ENCODE data around the gene AQP9.
"Not testable (repeated sequence)": the region's sequence is repeated elsewhere in the genome, so short reads cannot be mapped to it uniquely, and the experiment has no call there.

Gene AQP9

DNA sequence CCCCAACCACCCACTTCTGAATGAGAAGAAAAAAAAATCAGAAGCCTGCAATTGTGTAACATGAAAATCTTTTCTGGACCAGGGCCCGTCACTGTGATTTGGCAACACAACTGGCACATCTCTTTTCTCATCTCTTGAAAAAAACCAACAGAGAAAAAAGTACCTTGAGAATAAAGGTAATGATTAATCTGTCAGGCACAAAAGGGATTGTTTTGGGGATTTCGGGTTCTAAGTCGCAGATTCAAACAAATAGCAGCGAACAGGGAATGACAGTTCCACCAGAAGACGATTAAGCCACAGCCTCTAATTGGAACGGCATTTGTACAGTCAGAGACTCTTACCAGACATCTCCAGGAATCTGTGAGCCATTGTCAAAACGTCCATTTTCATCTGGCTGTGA lies at the start of gene AQP9:
Gene AQP9 (plus strand): TSS at position 276 of the 400 bp plus-strand sequence. CDS start 185 bp downstream, outside the sequence.
- FAIRE-seq: no peak

GRCh38 chr15:58095415-58095814 lies 42.8 kb upstream of the AQP9 start:
- no peak for FAIRE-seq

DNA sequence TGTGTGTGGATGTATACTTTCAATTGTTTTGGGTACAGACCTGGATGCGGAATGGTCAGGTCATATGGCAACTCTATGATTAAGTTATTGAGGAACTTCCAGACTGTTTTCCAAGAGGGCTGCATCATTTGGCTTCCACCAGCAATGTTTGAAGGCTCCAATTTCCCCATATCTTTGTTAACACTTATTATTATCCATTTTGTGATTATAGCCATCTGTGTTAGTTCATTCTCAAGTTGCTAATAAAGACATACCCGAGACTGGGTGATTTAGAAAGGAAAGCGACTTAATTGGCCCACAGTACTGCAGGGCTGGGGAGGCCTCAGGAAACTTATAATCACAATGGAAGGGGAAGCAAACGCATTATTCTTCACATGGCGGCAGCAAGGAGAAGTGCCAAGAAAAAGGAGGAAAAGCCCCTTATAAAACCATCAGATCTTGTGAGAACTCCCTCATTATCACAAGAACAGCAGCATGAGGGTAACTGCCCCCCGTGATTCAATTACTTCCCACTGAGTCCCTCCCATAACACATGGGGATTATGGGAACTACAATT lies 41.6 kb upstream of the AQP9 start:
- FAIRE-seq: no peak

DNA sequence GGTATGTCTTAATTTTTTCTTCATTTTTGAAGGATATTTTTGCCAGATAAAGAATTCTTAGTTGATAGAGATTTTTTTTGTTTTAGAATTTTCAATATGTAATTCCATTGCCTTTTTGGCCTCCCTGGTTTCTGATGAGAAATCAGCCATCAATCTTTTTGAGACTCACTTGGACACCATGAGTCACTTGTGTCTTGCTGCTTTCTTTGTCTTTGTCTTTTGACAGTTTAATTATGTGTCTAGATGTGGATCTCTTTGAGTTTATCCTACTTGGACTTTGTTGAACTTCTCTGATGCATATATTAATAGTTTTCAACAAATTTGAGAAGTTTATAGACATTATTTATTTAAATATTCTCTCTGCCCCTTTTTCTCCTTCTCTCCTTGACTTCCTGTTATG lies 34.7 kb upstream of the AQP9 start:
- no peak for FAIRE-seq

GRCh38 chr15:58108117-58108516 lies 30.1 kb upstream of the AQP9 start:
- FAIRE-seq: no peak

DNA sequence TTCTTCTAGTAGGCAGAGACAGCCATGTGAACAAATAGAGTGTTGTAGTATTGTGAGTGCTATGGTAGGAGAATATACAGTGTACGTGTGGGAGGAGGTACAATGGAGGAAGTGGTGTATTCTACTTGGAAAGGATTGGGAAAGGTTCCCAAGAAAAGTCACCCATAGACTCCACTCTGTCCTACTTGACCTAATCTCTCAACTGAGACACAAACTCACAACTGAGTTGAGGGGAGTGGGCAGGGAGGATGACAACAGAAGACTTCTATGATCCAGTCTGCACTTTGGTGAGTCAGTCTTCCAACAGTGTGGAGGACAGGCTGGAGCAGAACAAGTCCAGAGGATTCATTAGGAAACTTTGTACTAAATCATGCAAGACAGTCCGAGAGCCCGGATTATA lies 28.8 kb upstream of the AQP9 start:
- no peak for FAIRE-seq

GRCh38 chr15:58110999-58111717 lies 27.0 kb upstream of the AQP9 start:
- no peak for FAIRE-seq

DNA sequence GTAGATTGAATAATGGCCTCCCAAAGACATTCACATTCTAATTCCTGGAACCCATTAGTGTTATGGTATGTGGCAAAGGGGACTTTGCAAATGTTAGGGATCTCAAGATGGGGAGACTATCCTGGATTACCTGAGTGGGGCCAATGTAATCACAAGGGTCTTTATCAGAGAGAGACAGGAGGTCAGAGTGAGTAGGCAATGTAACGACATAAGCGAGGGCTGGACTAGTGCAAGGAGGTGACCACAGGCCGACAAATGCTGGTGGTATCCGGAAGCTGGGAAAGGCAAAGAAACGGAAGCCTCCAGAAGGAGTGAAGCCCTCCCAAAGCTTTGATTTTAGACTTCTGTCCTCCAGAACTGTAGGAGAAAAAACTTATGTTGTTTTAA lies 26.5 kb upstream of the AQP9 start:
- FAIRE-seq: no peak

DNA sequence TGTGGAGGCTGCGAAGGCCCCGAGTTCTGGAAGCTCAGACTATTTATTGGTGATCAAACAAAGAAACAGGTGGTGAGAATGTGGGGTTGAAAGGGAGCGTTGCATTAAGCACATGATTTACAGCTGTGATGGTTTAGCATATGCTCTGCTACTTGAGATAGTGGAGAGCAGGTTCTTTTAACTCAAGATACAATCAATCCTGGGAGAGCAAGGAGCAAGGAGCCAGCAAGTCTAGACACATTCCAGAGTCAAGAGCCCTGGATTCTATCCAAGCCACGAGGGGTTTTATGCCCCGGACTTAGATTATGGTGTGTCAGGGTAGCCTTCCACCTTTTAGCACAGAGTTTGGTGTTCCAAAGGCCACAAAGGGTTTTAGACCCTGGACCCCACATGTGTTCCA lies 24.8 kb upstream of the AQP9 start:
- FAIRE-seq: not testable (repeated sequence)

- no peak for FAIRE-seq
Observed at GRCh38 chr15:58114388-58114787, 23.8 kb upstream of the AQP9 start.

- FAIRE-seq: no peak
Observed at GRCh38 chr15:58114812-58115211, 23.4 kb upstream of the AQP9 start.

GRCh38 chr15:58115692-58116091 lies 22.5 kb upstream of the AQP9 start:
- no peak for FAIRE-seq

DNA sequence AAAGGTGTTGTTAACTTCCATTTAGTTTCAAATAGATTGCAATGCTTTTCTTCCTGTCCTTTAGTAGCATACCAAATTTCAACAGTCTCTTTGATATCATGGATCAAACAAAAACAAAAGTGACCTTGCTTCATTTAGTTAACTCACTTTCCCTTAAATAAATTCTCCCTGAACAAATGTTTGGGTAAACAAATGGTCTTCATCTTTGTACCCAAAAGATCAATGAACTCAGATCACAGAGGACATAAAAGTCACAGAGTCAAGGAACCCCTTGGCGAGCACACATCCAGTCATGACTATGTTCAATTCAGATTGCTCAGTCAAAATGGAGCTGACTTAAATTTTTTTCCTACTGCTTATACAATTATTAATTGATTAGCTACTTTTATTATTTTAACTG lies 20.6 kb upstream of the AQP9 start:
- no peak for FAIRE-seq

DNA sequence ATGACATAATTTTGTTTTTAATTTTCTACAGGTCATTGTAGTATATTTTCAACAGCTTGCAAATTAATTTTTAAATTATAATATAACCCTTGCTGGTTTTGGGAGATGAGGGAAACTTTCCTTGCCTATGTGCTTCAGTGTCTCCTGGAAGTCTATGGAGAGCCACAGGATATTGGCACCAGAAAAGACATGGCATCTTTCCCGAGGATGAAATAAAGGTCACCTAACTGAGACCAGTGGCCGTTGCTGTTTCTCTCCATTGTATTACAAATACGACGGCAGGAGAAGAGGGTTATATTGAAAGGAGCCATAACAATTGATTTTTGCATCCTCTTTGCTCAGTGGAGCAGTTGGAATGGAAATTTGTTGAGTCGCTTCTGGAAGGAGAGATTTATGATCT lies 19.9 kb upstream of the AQP9 start:
- FAIRE-seq: no peak

- no peak for FAIRE-seq
Observed at GRCh38 chr15:58119016-58119415, 19.2 kb upstream of the AQP9 start.

DNA sequence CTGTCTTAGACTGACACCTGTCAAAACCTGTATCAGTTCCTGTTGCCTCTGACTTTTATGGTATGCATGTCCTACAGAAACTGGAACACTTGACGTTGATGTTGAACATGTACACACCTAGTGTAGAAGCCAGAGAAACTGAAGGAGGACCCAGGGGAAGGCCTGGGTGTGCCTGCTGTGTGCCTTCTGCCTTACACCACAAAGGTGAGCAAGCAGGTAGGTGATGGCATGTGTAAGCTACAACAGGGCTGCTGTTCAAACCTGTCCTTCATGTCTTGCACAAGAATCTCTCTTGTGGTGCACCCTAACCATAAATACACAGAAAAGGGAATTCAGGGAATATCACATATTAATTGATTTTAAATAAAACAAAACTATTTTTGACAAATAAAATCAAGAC lies 13.6 kb upstream of the AQP9 start:
- no peak for FAIRE-seq

- no peak for FAIRE-seq
Observed at GRCh38 chr15:58125333-58125732, 12.8 kb upstream of the AQP9 start.

- FAIRE-seq: no peak
Observed at GRCh38 chr15:58134886-58135285, 3.3 kb upstream of the AQP9 start.

- no peak for FAIRE-seq
Observed at GRCh38 chr15:58135511-58136174, 2.5 kb upstream of the AQP9 start.

DNA sequence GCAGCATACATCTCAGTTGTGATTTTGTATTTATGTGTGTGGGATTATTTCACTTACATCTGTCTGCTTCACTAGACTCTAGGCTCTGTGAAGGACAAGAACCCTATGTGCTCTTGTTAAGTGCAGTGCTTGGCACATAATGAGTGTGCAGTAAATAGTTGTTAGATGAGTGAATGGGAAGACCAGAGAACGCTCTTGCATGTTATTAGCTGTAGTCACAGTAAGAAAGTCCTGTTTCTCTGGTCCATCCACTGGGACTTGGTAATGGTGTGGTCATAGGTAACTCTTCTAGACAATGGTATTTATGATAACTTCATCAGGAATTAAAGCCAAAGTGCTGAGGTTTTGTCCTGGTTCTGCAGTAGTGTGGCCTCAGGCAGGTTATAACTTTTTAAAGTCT lies 1.4 kb upstream of the AQP9 start:
- no peak for FAIRE-seq

DNA sequence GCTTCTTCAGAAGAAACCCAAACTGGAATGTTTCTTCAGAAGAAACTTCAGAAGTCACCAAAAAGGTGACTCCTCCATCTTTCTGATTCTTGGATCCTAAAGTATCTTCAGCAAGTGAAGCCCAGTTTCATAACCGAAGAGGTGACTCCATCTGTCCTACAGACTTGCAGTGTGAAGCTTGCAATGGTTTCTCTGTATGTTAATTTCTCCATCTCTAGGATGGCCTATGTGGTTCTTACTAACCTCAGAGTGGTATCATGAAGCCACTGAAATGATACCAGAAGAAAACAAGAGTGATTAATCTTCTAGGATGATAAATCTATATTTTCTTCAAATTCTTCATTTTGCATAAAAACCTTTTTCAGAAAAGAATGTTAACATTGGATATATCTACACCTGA lies 495 bp upstream of the AQP9 start:
- FAIRE-seq: no peak

DNA sequence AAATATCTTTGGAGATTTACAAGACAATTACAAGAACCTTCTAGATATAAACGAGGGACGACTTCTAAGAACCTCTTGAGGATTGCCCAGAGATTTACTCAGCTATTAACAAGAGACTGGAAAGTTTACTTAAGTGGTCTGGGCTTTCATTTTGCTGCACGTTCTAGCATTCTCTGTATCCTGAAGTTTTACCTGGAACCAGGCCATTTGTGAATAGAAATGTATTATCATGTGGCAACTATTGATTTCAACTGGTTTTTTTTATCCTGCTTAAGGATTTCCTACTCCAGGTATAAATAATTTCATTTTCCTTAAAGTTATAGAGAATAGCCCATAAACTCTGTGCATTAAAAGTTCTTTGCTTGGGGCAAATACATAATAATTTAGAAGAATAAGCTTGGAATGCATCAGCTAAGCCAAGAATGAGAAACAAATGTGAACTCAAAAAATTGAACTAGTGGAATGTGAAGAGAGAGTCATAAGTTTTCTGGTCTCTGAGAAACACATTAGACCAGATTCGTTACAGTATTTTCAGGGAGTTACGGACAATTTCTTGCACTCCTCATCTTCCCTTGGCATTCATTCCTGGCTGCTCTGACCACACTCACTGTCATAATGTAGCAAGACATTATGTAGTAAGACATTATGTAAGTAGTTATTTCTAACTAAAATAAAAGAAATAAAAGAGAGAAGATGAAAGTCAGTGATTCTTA lies 1.3 kb downstream of the AQP9 start:
- no peak for FAIRE-seq

- FAIRE-seq: no peak
Observed at GRCh38 chr15:58139989-58140522, 1.9 kb downstream of the AQP9 start.

GRCh38 chr15:58141894-58142293 lies 3.7 kb downstream of the AQP9 start:
- no peak for FAIRE-seq

Data from TTC549 (cell line).